Epithelial cell of alveolus of lung (primary cell): ENCODE data around the gene SPINK1. TPM values are rescaled to one million over a fixed set of nuclear protein-coding genes. Genes with fewer than 3 reads are reported as not detected.

ENCODE experiments used
- total RNA-seq: library from RNA; depleted of rRNA; stranded (reverse); fragments of >200 nt; gene quantifications from 2 replicates; pipeline ENCODE4 v1.2.1, GENCODE V29; 2015

Gene SPINK1
- 0.26 TPM in 1 of 2 replicates, not detected in the other for total RNA-seq

GRCh38 chr5:147831465-147831864, at the start of gene SPINK1:
Gene SPINK1, minus strand, starts transcription at chr5:147831671. Its CDS starts 94 bp downstream, at chr5:147831577.

GRCh38 chr5:147878066-147878759, 46.7 kb upstream of the SPINK1 start, which contains the start of gene SCGB3A2:
Gene SCGB3A2, plus strand, starts transcription at chr5:147878711. Its CDS starts 93 bp downstream, at chr5:147878804.

GRCh38 chr5:147782110-147783028, 49.1 kb downstream of the SPINK1 start, which contains the start of gene JAKMIP2:
Gene JAKMIP2, minus strand, starts transcription at chr5:147782728. Its CDS starts 110,922 bp downstream, at chr5:147671806.

Other genes with a start within 250 kb of the SPINK1 start
- gene JAKMIP2, start 48.9 kb downstream of the SPINK1 start, total RNA-seq = 3.0 and 7.1 TPM in 2 replicates
- not detected in 2 replicates for gene SCGB3A2, start 47.0 kb upstream of the SPINK1 start, total RNA-seq
- gene C5orf46, start 74.9 kb upstream of the SPINK1 start, total RNA-seq = 2.3 TPM in 1 of 2 replicates, not detected in the other
- not detected in 2 replicates for gene SPINK5, start 232.3 kb upstream of the SPINK1 start, total RNA-seq